ENCODE measurements around the gene NPHP4. TPM values are rescaled to one million over a fixed set of nuclear protein-coding genes. Genes with fewer than 3 reads are reported as not detected.

NPHP4 gene
- total and polyA plus RNA-seq, 2 donors (not counting 3 experiments of a cell fraction or from before 2014, with no cell fraction given) = 4.4 to 11.7 TPM

- BruUV-seq (replicated peaks) = no TSS peak
- FAIRE-seq = no peak
- H3K9me3 ChIP-seq (replicated peaks; ENCODE audit: control insufficient read depth, insufficient read depth, low read length) = no peaks in the 10 kb centered on the region
Measured at GRCh38 chr1:5903680-5904079, 88.5 kb downstream of the NPHP4 start.

GRCh38 chr1:5903031-5903430 is 89.2 kb downstream of the NPHP4 start:
- Histone ChIP-seq H4K20me1 (replicated peaks; ENCODE audit: control insufficient read depth, extremely low read depth, insufficient read depth, low read length) (no peaks in the 10 kb centered on the region), H3K27me3 (ENCODE audit: control insufficient read depth in 2 of 2, insufficient read depth in 2 of 2, low read length in 2 of 2) (no peaks in the 10 kb centered on the region), H3K4me2 (ENCODE audit: insufficient read depth, low read length) (no peak overlapping the region), H3K9me1 (replicated peaks; ENCODE audit: control insufficient read depth, extremely low read depth, insufficient read depth, low read length) (no peaks in the 10 kb centered on the region), H3K27ac (ENCODE audit: insufficient read depth, low read depth, low read length) (no peak overlapping the region), H2AFZ (ENCODE audit: low read depth, low read length) (no peak overlapping the region), H3K4me3 (replicated peaks in 1 of 3; ENCODE audit: insufficient read depth in 1 of 3, low read depth in 1 of 3, low read length in 3 of 3) (no peak overlapping the region), H3K4me1 (ENCODE audit: control insufficient read depth, extremely low read depth, insufficient read depth, low read length) (no peaks in the 10 kb centered on the region), H3K9ac (replicated peaks; ENCODE audit: extremely low read depth, insufficient read depth, low read length) (no peak overlapping the region), H3K9me3 (replicated peaks; ENCODE audit: control insufficient read depth, insufficient read depth, low read length) (no peaks in the 10 kb centered on the region), H3K36me3 (ENCODE audit: control insufficient read depth in 2 of 2, extremely low read depth in 1 of 2, insufficient read depth in 2 of 2, low read length in 2 of 2) (peaks cover 0 to 2% of the 10 kb centered on the region in 2 experiments), H3K79me2 (ENCODE audit: control insufficient read depth, insufficient read depth, low read length) (no peaks in the 10 kb centered on the region)
- DNase-seq (ENCODE audit: low read depth, low spot score) (no peak), FAIRE-seq (no peak)
- ChIA-PET POLR2A (no interaction called here), CTCF (no interaction called here)
- no TSS peak for BruUV-seq (replicated peaks)
- dilution Hi-C loops (cut with MboI; ENCODE audit: extremely low pct_ligation_motif_present, low sequenced_read_pairs) (no loop called here), intact Hi-C loops (cut with micrococcal nuclease) (no loop called here)
- TF ChIP-seq EZH2 (IDR thresholded peaks at IDR 0.05; ENCODE audit: borderline replicate concordance, low read depth, low read length, severe bottlenecking) (no peak), MAX (IDR thresholded peaks at IDR 0.05; ENCODE audit: insufficient read depth, insufficient read length) (no peak), POLR2A (IDR thresholded peaks at IDR 0.05; ENCODE audit: low read depth, low read length) (no peak), GATA2 (IDR thresholded peaks at IDR 0.05; ENCODE audit: insufficient read depth, insufficient read length, low read depth, low read length) (no peak), POLR2AphosphoS5 (IDR thresholded peaks at IDR 0.05; ENCODE audit: insufficient read depth, low read depth, low read length) (no peak), MYC (IDR thresholded peaks at IDR 0.05; ENCODE audit: low read depth, low read length) (no peak), JUN (IDR thresholded peaks at IDR 0.05; ENCODE audit: borderline replicate concordance, insufficient read depth, insufficient read length, low read depth) (no peak), FOS (IDR thresholded peaks at IDR 0.05; ENCODE audit: borderline replicate concordance, insufficient read depth, low read length) (no peak), CTCF (IDR thresholded peaks at IDR 0.05; ENCODE audit: extremely low read depth in 1 of 2, insufficient read depth in 1 of 2, low read depth in 1 of 2, low read length in 2 of 2) (no peak)

More at GRCh38 chr1:5903680-5904079, 88.5 kb downstream of the NPHP4 start:
- no peaks in the 10 kb centered on the region for H3K36me3 ChIP-seq (ENCODE audit: control insufficient read depth in 2 of 2, extremely low read depth in 1 of 2, insufficient read depth in 2 of 2, low read length in 2 of 2)
- ChIA-PET POLR2A (no interaction called here), CTCF (no interaction called here)
- H3K27ac ChIP-seq (ENCODE audit: insufficient read depth, low read depth, low read length) = no peak overlapping the region
- intact Hi-C loops (cut with micrococcal nuclease) = no loop called here
- H3K9me1 ChIP-seq (replicated peaks; ENCODE audit: control insufficient read depth, extremely low read depth, insufficient read depth, low read length) = no peaks in the 10 kb centered on the region
- H3K9ac ChIP-seq (replicated peaks; ENCODE audit: extremely low read depth, insufficient read depth, low read length) = no peak overlapping the region
- TF ChIP-seq FOS (IDR thresholded peaks at IDR 0.05; ENCODE audit: borderline replicate concordance, insufficient read depth, low read length) (no peak), MAX (IDR thresholded peaks at IDR 0.05; ENCODE audit: insufficient read depth, insufficient read length) (no peak), POLR2A (IDR thresholded peaks at IDR 0.05; ENCODE audit: low read depth, low read length) (no peak)
- no peaks in the 10 kb centered on the region for H3K27me3 ChIP-seq (ENCODE audit: control insufficient read depth in 2 of 2, insufficient read depth in 2 of 2, low read length in 2 of 2)
- H3K4me3 ChIP-seq (replicated peaks in 1 of 3; ENCODE audit: insufficient read depth in 1 of 3, low read depth in 1 of 3, low read length in 3 of 3) = no peak overlapping the region
- DNase-seq (ENCODE audit: low read depth, low spot score) = no peak
- no peaks in the 10 kb centered on the region for H3K4me1 ChIP-seq (ENCODE audit: control insufficient read depth, extremely low read depth, insufficient read depth, low read length)
- no peaks in the 10 kb centered on the region for H3K79me2 ChIP-seq (ENCODE audit: control insufficient read depth, insufficient read depth, low read length)
- no peak overlapping the region for H3K4me2 ChIP-seq (ENCODE audit: insufficient read depth, low read length)
- H2AFZ ChIP-seq (ENCODE audit: low read depth, low read length) = no peak overlapping the region
- dilution Hi-C loops (cut with MboI; ENCODE audit: extremely low pct_ligation_motif_present, low sequenced_read_pairs) = no loop called here
- H4K20me1 ChIP-seq (replicated peaks; ENCODE audit: control insufficient read depth, extremely low read depth, insufficient read depth, low read length) = no peaks in the 10 kb centered on the region

Measured in endothelial cell of umbilical vein (primary cell).